Left kidney (tissue), 8 donors: ENCODE results near the gene CCDC102A. TPM values are rescaled to one million over a fixed set of nuclear protein-coding genes. Genes with fewer than 3 reads are reported as not detected.
"Not testable (repeated sequence)": the region's sequence is repeated elsewhere in the genome, so short reads cannot be mapped to it uniquely, and the experiment has no call there.

ENCODE experiments used
- DNase-seq: peaks from one replicate; pipeline ENCODE4 v3.0.0-alpha.2; 2013
- long read RNA-seq, 8 donors: transcript quantifications; one replicate each; lab custom pipeline, GENCODE V29; 2026
- polyA plus RNA-seq: library from polyadenylated mRNA; unstranded; fragments of 120-200 nt; gene quantifications from one replicate; pipeline ENCODE4 v1.2.1, GENCODE V29; 2013; ENCODE audit not compliant: insufficient read length

Gene CCDC102A
- 13.9 TPM for polyA plus RNA-seq
- long read RNA-seq, donor 1, transcript CCDC102A-201 (9 exons, 2,463 nt): major isoform, 15 of 17 reads
- long read RNA-seq, donor 1, partial matches to known transcripts: 0 of 17 reads
- long read RNA-seq, donor 1, other reads (novel, unspliced or antisense): 0 of 17 reads
- long read RNA-seq, donor 2, transcript CCDC102A-201 (9 exons, 2,463 nt): major isoform, 8 of 9 reads
- long read RNA-seq, donor 2, partial matches to known transcripts: 0 of 9 reads
- long read RNA-seq, donor 2, other reads (novel, unspliced or antisense): 0 of 9 reads
- long read RNA-seq, donor 3, partial matches to known transcripts: 0 of 2 reads
- long read RNA-seq, donor 3, other reads (novel, unspliced or antisense): 0 of 2 reads
- long read RNA-seq, donor 4: 0 reads
- long read RNA-seq, donor 5, transcript CCDC102A-201 (9 exons, 2,463 nt): major isoform, 15 of 15 reads
- long read RNA-seq, donor 5, partial matches to known transcripts: 0 of 15 reads
- long read RNA-seq, donor 5, other reads (novel, unspliced or antisense): 0 of 15 reads
- long read RNA-seq, donor 6, partial matches to known transcripts: 7 of 12 reads
- long read RNA-seq, donor 6, other reads (novel, unspliced or antisense): 0 of 12 reads
- long read RNA-seq, donor 7, transcript CCDC102A-201 (9 exons, 2,463 nt): major isoform, 11 of 13 reads
- long read RNA-seq, donor 7, partial matches to known transcripts: 0 of 13 reads
- long read RNA-seq, donor 7, other reads (novel, unspliced or antisense): 0 of 13 reads
- long read RNA-seq, donor 8, partial matches to known transcripts: 0 of 2 reads
- long read RNA-seq, donor 8, other reads (novel, unspliced or antisense): 0 of 2 reads

- DNase-seq: no peak
Observed at GRCh38 chr16:57536306-57537193, at the start of gene CCDC102A. Gene CCDC102A, minus strand, starts transcription at chr16:57536571. Its CDS starts 7,394 bp downstream, at chr16:57529177.

- DNase-seq: no peak
Observed at GRCh38 chr16:57585051-57585687, 48.8 kb upstream of the CCDC102A start.

- DNase-seq: no peak
Observed at GRCh38 chr16:57579361-57579665, 42.9 kb upstream of the CCDC102A start.

DNA sequence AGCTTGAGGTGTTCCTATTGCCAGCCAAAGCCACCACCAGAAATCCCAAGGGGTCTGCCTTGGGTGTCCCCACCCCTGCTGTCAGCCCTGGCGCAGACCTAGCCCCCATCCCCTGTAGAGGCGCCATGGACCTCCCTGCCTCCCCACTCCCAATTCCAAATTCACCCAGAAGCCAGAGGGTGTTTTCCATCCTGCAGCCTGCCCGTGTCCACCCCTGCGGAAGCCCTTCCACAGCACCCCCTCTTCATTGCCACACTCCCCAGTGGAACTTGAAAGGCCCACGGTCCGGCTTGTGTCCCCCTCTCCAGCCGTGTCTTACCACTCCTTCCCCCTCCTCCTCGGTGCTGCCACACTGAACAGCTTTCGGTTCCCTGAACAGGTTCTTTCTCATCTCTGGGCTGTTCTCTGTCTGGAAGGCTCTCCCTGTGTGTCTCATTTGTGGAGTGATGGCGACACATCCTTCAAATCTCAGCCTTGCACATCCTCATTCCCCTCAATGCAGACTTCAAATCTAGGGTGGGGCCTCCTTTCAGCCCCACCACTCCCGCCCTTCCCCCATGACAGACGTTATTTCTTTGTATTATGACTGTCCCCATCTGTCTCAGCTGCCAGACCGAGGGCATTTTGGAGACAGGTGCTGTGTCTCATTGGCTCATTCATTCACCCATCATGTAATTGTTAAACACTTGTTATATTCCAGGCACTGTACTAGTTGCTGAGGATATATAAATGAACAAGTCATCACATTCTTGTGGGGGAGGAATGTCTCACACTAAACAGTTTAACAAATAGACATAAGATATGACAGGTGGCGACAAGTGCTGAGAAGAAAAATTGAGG is 42.4 kb upstream of the CCDC102A start:
- no peak for DNase-seq

DNA sequence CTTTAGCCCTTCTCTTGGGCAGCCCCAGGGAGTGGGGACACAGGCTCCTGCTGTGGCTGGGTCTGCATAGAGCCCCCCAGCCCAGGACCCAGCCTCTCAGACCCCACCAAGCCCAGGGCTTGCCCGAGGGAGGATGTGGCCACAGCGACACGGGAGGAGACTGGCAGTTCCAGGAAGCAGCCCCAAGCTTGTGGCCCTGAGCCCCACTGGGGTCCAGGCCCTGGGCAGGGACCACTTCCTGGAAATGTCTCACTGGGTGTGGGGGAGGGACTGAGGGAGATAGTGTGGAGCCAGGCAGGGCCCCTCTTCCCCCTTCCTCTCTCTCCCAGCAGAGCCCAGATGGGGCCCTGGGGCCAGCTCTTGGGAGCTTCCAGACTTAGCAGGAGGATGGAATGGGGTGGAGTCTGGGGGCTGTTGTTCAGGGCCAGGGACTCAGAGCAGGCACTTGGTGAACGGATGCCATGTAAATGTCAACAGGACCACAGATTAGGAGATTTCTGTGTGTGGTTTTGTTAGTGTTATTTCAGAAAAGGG is 41.4 kb upstream of the CCDC102A start:
- DNase-seq: no peak

- DNase-seq: no peak
Observed at GRCh38 chr16:57577214-57577613, 40.8 kb upstream of the CCDC102A start.

DNA sequence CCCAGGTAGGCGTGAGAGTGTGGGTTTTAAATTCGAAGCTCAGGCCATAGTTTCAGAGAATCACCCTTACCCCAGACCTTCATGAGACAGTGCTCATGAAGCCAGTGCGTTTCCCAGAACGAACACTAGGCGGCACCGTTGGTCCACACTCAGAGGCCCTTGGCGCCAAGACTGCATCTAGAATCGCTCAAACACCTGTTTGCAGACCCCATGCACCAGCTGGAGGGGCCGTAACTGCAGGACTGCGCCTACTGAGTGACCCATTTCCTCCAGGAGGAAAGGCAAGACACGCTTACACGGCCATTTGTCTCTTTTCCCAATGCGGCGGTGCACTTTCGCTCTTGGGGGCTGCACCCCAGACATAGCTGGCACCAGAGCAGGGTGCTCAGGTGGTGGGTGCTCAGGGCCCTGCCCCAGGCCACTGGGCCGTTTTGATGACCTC is 40.1 kb upstream of the CCDC102A start:
- DNase-seq: peak; percentile 65

GRCh38 chr16:57575468-57576277 is 39.3 kb upstream of the CCDC102A start:
- no peak for DNase-seq

- no peak for DNase-seq
Observed at GRCh38 chr16:57574646-57575467, 38.5 kb upstream of the CCDC102A start.

- no peak for DNase-seq
Observed at GRCh38 chr16:57574086-57574485, 37.7 kb upstream of the CCDC102A start.

DNA sequence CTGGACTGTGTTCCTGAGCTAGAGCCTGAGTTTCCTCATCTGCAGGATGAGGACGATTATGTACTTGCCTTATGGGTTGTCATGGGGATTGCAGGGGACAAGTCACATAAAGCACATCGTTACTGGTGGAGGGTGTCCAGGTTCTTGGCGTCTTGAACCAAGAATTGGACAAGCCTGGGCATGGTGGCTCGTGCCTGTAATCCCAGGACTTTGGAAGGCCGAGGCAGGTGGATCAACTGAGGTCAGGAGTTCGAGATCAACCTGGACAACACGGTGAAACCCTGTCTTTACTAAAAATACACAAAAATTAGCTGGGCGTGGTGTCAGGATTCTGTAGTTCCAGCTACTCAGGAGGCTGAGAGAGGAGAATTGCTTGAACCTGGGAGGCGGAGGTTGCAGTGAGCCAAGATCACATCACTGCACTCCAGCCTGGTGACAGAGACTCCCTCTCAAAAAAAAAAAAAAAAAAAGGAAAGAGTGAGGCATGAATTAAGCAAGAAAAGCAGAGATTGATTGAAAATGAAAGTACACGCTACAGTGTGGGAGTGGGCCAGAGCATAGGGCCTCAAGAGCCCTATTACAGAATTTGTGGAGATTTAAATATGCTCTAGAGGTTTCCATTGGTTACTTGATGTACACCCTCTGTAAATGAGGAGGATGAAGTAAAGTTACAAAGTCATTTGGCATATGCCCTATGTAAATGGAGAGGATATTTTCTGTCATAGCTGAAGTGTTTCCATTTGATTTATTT is 36.8 kb upstream of the CCDC102A start:
- no peak for DNase-seq

DNA sequence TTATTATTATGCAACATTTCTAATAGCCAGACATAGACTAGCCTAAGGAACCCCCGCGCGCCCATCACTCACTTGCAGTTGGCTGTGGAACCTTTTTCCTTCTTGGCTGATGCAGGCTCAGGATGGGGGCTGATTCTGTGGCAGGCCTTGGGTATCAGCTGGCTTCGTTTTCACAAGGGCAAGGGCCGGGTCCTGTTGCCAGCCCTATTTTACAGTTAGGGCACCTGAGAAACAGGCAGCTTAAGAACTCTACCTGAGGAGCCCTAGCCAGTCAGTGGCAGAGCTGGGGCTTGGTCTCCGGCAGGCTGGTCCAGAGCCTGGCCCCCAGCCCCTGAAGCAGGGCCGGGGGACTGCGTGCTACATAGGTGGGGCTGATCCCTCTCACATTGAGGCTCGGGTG is 34.7 kb upstream of the CCDC102A start:
- DNase-seq: no peak

DNA sequence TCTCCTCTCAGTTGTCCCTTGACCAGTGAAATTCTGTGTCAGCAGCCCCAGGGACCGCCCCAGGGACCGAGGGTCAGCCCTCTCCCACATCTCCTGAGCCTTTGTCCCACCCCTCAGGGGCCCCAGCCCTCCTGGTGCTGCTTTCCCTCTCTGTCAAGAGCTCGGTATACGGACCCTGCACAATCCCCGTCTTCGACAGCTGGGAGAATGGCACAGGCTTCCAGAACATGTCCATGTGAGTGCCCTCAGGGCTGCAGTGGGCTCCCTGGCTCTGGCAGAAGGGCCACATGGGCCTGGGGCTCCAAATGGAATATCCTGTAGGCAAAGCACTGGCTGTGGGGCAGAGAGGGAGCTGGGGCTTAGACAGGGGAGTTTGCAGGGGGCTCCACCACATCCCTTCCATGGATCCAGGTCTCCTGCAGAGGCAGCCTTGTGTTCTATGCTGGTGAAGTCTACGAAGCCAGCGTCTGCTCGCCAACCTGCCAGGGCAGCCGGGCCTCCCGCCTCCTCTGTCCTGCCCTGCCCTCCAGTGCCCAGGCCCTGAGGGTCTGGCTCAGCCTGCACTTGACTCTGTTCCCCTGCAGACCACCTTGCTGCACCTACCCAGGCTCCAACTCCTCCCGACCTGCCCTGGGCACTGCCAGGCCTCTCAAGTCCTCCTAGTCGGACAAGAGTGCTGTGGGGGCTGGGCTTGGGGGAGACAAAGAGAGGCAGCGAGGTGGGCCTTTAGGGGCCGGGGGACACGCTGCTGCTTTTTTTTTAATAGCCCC is 34.1 kb upstream of the CCDC102A start:
- no peak for DNase-seq

GRCh38 chr16:57569306-57569946 is 33.1 kb upstream of the CCDC102A start:
- DNase-seq: no peak

- not testable (repeated sequence) for DNase-seq
Observed at GRCh38 chr16:57568772-57569171, 32.4 kb upstream of the CCDC102A start.

GRCh38 chr16:57568173-57568678 is 31.9 kb upstream of the CCDC102A start:
- DNase-seq: no peak
